ENCODE results near the gene VPS13D.

DNA sequence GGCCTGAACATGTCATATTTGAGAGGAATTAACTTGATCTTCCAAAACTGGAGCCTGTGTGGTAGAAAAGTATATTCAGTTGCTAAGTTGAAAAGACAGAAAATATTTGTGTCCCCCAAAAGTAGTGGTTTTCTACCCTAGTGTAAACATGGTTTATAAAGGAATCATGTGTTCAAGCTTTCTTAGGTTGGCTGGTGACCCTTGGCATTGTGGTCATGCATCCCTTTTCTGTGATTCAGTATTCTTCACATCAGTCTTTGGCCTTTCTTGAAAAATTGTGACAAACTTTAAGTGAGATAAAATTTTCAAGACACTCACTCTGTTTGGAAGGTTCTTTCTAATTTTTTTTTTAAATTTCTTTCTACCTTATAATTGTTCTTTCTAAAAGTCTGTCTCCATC is 195.0 kb downstream of the VPS13D start:
- no peak for TF ChIP-seq POLR2A (IDR thresholded peaks at IDR 0.05)
- TF ChIP-seq, protein P1, sequence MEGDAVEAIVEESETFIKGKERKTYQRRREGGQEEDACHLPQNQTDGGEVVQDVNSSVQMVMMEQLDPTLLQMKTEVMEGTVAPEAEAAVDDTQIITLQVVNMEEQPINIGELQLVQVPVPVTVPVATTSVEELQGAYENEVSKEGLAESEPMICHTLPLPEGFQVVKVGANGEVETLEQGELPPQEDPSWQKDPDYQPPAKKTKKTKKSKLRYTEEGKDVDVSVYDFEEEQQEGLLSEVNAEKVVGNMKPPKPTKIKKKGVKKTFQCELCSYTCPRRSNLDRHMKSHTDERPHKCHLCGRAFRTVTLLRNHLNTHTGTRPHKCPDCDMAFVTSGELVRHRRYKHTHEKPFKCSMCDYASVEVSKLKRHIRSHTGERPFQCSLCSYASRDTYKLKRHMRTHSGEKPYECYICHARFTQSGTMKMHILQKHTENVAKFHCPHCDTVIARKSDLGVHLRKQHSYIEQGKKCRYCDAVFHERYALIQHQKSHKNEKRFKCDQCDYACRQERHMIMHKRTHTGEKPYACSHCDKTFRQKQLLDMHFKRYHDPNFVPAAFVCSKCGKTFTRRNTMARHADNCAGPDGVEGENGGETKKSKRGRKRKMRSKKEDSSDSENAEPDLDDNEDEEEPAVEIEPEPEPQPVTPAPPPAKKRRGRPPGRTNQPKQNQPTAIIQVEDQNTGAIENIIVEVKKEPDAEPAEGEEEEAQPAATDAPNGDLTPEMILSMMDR (IDR thresholded peaks at IDR 0.05) = no peak
